HG03575 (cell line): ENCODE results near the gene FUNDC2.
"Not testable (repeated sequence)": the region's sequence is repeated elsewhere in the genome, so short reads cannot be mapped to it uniquely, and the experiment has no call there.

Experiments used
- ATAC-seq: cut with Tn5 transposase; IDR thresholded peaks from one replicate; pipeline ENCODE4 v1.9.1; 2021; ENCODE audit not compliant: unreplicated experiment, insufficient number of reproducible peaks, low FRiP score; ENCODE audit errors: extremely low read depth

FUNDC2 gene

GRCh38 chrX:155026727-155027508, at the start of gene FUNDC2:
Gene FUNDC2 (plus strand): TSS chrX:155026844. CDS start chrX:155026939, 95 bp downstream.
- ATAC-seq: peak; percentile 62

GRCh38 chrX:154979629-154980028, 47.0 kb upstream of the FUNDC2 start:
- ATAC-seq: no peak

GRCh38 chrX:154980330-154981115, 46.1 kb upstream of the FUNDC2 start:
- peak; percentile 99 for ATAC-seq

GRCh38 chrX:154981116-154981411, 45.6 kb upstream of the FUNDC2 start:
- peak; percentile 16 for ATAC-seq

- ATAC-seq: no peak
These were observed 39.6 kb upstream of the FUNDC2 start for GRCh38 chrX:154986826-154987575.

GRCh38 chrX:154987940-154988339, 38.7 kb upstream of the FUNDC2 start:
- ATAC-seq: no peak

GRCh38 chrX:154988719-154989118, 37.9 kb upstream of the FUNDC2 start:
- ATAC-seq: no peak

- no peak for ATAC-seq
These were observed 36.1 kb upstream of the FUNDC2 start for GRCh38 chrX:154990496-154990895.

- ATAC-seq: no peak
These were observed 35.6 kb upstream of the FUNDC2 start for GRCh38 chrX:154991039-154991438.

GRCh38 chrX:154991476-154991875, 35.2 kb upstream of the FUNDC2 start:
- no peak for ATAC-seq

- ATAC-seq: no peak
These were observed 28.3 kb upstream of the FUNDC2 start for GRCh38 chrX:154998204-154998880.

GRCh38 chrX:155000841-155001240, 25.8 kb upstream of the FUNDC2 start:
- no peak for ATAC-seq

- ATAC-seq: no peak
These were observed 24.8 kb upstream of the FUNDC2 start for GRCh38 chrX:155001873-155002272.

GRCh38 chrX:155005190-155005589, 21.5 kb upstream of the FUNDC2 start:
- no peak for ATAC-seq

GRCh38 chrX:155006379-155006778, 20.3 kb upstream of the FUNDC2 start:
- not testable (repeated sequence) for ATAC-seq

- not testable (repeated sequence) for ATAC-seq
These were observed 19.6 kb upstream of the FUNDC2 start for GRCh38 chrX:155006913-155007671.

GRCh38 chrX:155008578-155008977, 18.1 kb upstream of the FUNDC2 start:
- ATAC-seq: not testable (repeated sequence)

GRCh38 chrX:155009994-155010472, 16.6 kb upstream of the FUNDC2 start:
- ATAC-seq: no peak
